ENCODE results near the gene CHST11.

DNA sequence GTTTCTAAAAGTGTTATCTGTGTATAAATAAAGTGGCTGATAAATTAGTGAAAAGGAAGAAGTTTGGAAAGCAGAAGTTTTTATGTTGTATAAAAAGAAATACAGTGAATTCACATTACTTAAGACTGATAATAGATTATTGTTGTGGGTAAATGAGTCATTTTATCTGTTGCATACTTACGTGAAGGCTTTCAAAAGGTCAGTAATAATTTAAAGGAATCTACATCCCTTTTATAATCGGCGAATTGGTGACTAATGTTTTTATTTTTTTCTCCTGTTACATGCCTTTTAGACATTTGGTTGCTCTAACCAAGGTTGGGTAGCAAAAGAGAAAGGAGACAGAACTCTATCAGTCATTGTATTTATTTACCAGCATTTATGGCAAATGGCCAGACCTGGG is 345.5 kb downstream of the CHST11 start:
- TF ChIP-seq, protein P1, sequence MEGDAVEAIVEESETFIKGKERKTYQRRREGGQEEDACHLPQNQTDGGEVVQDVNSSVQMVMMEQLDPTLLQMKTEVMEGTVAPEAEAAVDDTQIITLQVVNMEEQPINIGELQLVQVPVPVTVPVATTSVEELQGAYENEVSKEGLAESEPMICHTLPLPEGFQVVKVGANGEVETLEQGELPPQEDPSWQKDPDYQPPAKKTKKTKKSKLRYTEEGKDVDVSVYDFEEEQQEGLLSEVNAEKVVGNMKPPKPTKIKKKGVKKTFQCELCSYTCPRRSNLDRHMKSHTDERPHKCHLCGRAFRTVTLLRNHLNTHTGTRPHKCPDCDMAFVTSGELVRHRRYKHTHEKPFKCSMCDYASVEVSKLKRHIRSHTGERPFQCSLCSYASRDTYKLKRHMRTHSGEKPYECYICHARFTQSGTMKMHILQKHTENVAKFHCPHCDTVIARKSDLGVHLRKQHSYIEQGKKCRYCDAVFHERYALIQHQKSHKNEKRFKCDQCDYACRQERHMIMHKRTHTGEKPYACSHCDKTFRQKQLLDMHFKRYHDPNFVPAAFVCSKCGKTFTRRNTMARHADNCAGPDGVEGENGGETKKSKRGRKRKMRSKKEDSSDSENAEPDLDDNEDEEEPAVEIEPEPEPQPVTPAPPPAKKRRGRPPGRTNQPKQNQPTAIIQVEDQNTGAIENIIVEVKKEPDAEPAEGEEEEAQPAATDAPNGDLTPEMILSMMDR (IDR thresholded peaks at IDR 0.05; ENCODE audit: low read depth, low read length, poor library complexity, severe bottlenecking), result no peak
- TF ChIP-seq EZH2phosphoT487 (IDR thresholded peaks at IDR 0.05; ENCODE audit: borderline replicate concordance, low read length), result no peak

Measured in DOHH2 (cell line).